Measurements from ENCODE around the gene WDR75. TPM values are rescaled to one million over a fixed set of nuclear protein-coding genes. Genes with fewer than 3 reads are reported as not detected.

The WDR75 gene
- total RNA-seq, 1 donor from 2014 or later: 90.7 TPM

DNA sequence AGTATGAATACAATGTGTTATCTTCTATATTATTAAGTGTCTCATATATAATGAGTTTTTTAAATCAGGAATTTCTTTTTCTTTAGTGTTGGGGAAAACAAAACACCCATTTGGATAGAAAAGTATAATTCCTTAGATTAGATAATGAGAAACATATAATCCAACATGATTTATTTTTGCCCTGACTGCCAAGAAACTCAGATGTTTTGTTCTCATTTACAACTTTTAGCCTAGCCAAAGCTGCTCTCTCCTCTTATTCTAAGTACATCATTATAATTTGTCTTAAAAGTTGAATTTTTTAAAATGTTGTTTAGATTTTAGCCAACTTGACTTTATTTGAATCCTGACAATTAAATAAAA lies 70.7 kb downstream of the WDR75 start:
- intact Hi-C loops (cut with micrococcal nuclease): no loop called here
- no peak for DNase-seq (ENCODE audit: low spot score)
- H3K4me1 Mint-ChIP-seq (ENCODE audit: low read depth): no peaks in the 10 kb centered on the region
- H3K27ac Mint-ChIP-seq: no peak overlapping the region
- H3K4me3 Mint-ChIP-seq (ENCODE audit: low read depth): no peak overlapping the region
- no peaks in the 10 kb centered on the region for H3K9me3 Mint-ChIP-seq
- peaks cover 11% of the 10 kb centered on the region for H3K27me3 Mint-ChIP-seq (ENCODE audit: low read depth)
- no peaks in the 10 kb centered on the region for H3K36me3 Mint-ChIP-seq (ENCODE audit: low read depth)

DNA sequence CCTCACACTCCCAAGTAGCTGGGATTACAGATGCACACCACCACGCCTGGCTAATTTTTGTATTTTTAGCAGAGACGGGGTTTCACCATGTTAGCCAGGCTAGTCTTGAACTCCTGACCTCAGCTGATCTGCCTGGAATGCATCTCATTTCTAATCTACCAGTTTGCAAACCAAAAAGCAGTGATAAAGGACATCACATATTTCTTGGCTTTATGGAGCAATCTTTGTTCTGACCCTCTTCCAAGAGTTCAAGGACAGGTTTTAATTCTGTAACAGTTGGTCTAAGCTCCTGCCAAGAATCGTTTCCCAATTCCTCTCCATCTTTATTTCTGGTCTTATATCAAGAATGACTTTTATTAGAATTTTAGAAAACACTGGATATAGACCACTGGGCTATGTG lies 71.6 kb downstream of the WDR75 start:
- intact Hi-C loops (cut with micrococcal nuclease): no loop called here
- Mint-ChIP-seq H3K4me1 (ENCODE audit: low read depth) (no peaks in the 10 kb centered on the region), H3K27ac (no peak overlapping the region), H3K9me3 (peaks cover 4% of the 10 kb centered on the region), H3K27me3 (ENCODE audit: low read depth) (peaks cover 11% of the 10 kb centered on the region), H3K36me3 (ENCODE audit: low read depth) (no peaks in the 10 kb centered on the region), H3K4me3 (ENCODE audit: low read depth) (no peak overlapping the region)
- DNase-seq (ENCODE audit: low spot score): no peak

DNA sequence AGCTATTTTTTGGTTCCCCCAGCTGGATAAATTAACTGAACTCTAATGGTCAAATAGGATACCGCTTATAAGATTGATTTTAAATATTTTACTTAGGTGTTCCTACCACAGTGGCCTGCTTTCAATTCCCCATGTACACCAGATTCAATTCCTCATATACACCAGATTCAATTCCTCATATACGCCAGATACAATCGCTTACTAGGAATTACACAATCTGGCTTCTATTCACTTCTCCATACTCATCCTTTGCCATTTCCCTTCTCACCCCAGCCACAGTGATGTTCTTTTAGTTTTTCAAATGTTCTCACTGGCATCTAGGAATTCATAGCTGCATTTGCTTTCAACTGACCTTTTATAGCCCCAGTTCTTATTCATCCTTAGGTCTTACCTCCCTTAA lies 72.8 kb downstream of the WDR75 start:
- intact Hi-C loops (cut with micrococcal nuclease): no loop called here
- DNase-seq (ENCODE audit: low spot score): no peak
- Mint-ChIP-seq H3K27ac (no peak overlapping the region), H3K4me1 (ENCODE audit: low read depth) (no peaks in the 10 kb centered on the region), H3K27me3 (ENCODE audit: low read depth) (peaks cover 11% of the 10 kb centered on the region), H3K9me3 (peaks cover 4% of the 10 kb centered on the region), H3K4me3 (ENCODE audit: low read depth) (no peak overlapping the region), H3K36me3 (ENCODE audit: low read depth) (no peaks in the 10 kb centered on the region)

DNA sequence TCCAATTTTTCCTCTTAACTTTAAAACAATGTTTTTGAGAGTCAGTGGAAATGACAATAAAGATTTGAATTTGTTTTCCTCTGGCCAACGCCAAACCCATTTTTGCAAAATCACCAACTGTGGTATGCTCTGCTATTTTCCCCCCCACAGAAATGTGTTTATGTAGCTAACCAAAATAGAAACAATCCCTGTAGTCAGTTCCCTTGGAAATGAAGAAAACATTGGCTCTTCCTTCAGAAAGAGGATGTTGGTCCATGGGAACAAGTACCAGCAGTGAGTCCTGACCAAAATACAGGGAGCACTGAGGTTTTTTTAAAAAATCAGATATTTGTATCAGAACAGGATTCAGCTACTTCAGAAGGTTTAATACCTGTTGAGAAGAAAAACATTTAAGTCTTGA lies 74.0 kb downstream of the WDR75 start:
- no peaks in the 10 kb centered on the region for H3K4me1 Mint-ChIP-seq (ENCODE audit: low read depth)
- peaks cover 11% of the 10 kb centered on the region for H3K27me3 Mint-ChIP-seq (ENCODE audit: low read depth)
- no peaks in the 10 kb centered on the region for H3K36me3 Mint-ChIP-seq (ENCODE audit: low read depth)
- peaks cover 4% of the 10 kb centered on the region for H3K9me3 Mint-ChIP-seq
- H3K27ac Mint-ChIP-seq: no peak overlapping the region
- DNase-seq (ENCODE audit: low spot score): no peak
- H3K4me3 Mint-ChIP-seq (ENCODE audit: low read depth): no peak overlapping the region
- intact Hi-C loops (cut with micrococcal nuclease): no loop called here

DNA sequence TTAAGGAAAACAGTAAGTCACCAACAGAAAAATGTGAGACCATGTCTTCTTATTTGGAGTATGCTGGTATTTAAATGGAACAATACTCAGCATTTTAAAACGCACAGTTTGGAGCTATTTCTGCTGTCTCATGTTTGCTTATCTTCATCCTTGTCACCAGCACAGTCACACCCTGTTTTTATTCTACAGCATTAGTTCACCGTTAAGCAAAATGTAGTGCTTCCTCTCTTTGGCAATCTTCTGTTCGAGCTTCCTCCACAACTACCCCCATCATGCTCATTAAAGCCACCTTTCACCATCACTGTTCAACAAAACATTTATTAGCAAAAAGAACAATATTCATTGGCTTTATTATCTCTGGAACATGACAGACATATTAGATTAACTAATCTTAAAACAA lies 75.3 kb downstream of the WDR75 start:
- Mint-ChIP-seq H3K4me3 (ENCODE audit: low read depth) (no peak overlapping the region), H3K27ac (no peak overlapping the region), H3K36me3 (ENCODE audit: low read depth) (no peaks in the 10 kb centered on the region), H3K27me3 (ENCODE audit: low read depth) (peaks cover 11% of the 10 kb centered on the region), H3K9me3 (peaks cover 4% of the 10 kb centered on the region), H3K4me1 (ENCODE audit: low read depth) (no peaks in the 10 kb centered on the region)
- DNase-seq (ENCODE audit: low spot score): no peak
- intact Hi-C loops (cut with micrococcal nuclease): no loop called here

DNA sequence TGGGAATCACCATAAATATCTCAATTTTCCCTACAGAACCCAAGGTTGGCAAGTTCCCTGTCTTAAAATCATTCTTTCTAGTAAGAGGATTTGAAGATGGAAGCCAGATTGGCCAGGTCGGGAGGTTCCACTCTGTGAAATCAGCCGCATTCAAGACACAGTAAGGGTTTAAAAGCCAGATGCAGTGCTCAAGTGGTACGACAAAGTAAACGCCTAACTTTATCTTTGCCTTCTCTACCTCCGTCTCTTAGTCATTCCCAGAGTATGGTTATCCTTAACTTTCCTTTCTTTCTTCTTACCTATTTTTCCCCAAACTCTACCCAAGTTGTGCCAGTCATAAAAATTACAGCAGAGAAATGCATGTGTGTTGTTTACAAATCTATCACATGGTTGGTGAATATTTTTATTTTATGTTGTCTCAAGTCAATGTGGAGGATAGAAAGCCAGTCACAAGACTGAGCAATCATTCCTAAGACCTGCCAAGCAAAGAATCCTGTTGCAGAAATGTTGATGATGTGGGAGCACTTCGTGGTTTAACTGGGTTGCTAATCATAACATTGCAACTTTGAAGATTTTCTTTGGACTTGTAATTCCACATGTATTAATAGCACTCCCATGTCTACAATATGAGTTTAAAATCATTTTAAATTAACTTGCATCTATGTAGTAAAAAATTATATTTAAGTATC lies 76.7 kb downstream of the WDR75 start:
- Mint-ChIP-seq H3K9me3 (peaks cover 4% of the 10 kb centered on the region), H3K27me3 (ENCODE audit: low read depth) (peaks cover 11% of the 10 kb centered on the region), H3K27ac (no peak overlapping the region), H3K4me3 (ENCODE audit: low read depth) (no peak overlapping the region), H3K4me1 (ENCODE audit: low read depth) (no peaks in the 10 kb centered on the region), H3K36me3 (ENCODE audit: low read depth) (no peaks in the 10 kb centered on the region)
- no peak for DNase-seq (ENCODE audit: low spot score)
- intact Hi-C loops (cut with micrococcal nuclease): no loop called here

DNA sequence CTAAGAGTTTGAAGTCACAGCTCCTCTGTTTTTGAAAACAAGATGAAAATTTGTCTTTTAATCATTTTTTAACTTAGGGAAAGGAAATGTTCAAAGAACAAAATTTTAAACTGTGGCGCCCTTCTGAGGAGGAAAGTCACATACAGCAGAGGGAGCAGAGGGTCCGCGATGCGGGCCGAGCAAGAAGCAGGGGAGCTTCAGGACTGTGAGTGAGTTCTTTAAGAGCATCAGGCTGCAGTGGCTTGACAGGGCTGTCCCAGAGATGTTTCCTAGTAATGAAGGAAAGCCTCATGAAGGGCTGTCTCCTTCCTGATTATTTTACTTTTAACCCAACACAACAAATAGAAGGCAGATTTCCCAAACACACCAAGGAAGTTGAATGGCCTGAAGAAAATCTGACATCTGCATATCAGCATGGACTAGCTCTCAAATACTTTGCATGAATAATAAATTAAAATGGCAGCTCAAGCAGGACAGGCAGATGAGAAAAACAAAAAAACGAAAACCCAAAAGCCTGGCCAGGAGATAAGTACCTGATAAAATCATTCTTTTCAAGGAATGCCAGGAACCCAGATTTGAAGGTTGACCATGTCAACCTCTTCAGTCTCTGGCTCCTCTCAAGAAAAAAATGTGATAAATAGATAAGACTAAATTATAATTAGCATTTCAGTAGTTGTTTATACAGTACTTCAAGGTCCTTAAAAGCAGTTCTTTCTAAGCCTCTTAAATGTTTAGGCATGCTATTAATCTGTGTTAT lies 78.5 kb downstream of the WDR75 start:
- no peak for DNase-seq (ENCODE audit: low spot score)
- Mint-ChIP-seq H3K27me3 (ENCODE audit: low read depth) (peaks cover 2% of the 10 kb centered on the region), H3K36me3 (ENCODE audit: low read depth) (no peaks in the 10 kb centered on the region), H3K9me3 (peaks cover 4% of the 10 kb centered on the region), H3K27ac (no peak overlapping the region), H3K4me1 (ENCODE audit: low read depth) (no peaks in the 10 kb centered on the region), H3K4me3 (ENCODE audit: low read depth) (no peak overlapping the region)
- intact Hi-C loops (cut with micrococcal nuclease): no loop called here

DNA sequence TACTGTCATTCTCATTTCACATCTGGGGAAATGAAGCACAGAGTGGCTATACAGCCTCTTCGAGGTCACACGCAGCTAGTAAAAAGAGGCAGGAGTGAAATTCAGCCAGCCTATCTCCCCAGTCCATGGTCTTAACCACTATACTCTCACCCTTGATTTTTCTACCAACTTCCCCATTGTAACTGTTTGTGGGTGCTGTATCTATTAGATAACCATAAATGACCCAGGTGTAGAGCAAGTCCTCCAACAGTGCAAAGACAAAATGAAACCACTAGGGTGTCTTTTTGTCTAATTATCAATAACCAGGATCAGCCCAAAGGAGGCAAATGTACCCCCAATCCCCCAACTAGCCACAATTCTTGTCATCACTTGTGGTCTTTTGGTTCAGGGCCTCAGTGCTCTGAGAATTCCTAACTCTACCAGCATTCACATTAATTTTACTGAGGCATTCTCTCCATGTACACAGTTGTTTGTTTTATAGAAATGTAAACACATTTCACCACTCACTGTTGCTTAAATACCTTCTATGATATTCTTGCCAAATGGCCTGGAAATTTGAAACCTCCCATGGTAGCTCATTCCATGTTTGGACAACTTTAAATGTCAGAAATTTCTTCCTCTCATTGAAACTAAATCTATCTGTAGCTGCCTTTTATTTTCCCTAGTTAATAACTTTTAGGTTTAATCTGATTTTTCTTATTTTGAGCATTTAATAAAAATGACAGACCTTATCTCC lies 80.6 kb downstream of the WDR75 start:
- Mint-ChIP-seq H3K27me3 (ENCODE audit: low read depth) (no peaks in the 10 kb centered on the region), H3K36me3 (ENCODE audit: low read depth) (no peaks in the 10 kb centered on the region), H3K4me1 (ENCODE audit: low read depth) (no peaks in the 10 kb centered on the region), H3K9me3 (peaks cover 4% of the 10 kb centered on the region), H3K27ac (no peak overlapping the region), H3K4me3 (ENCODE audit: low read depth) (no peak overlapping the region)
- DNase-seq (ENCODE audit: low spot score): no peak
- intact Hi-C loops (cut with micrococcal nuclease): no loop called here

DNA sequence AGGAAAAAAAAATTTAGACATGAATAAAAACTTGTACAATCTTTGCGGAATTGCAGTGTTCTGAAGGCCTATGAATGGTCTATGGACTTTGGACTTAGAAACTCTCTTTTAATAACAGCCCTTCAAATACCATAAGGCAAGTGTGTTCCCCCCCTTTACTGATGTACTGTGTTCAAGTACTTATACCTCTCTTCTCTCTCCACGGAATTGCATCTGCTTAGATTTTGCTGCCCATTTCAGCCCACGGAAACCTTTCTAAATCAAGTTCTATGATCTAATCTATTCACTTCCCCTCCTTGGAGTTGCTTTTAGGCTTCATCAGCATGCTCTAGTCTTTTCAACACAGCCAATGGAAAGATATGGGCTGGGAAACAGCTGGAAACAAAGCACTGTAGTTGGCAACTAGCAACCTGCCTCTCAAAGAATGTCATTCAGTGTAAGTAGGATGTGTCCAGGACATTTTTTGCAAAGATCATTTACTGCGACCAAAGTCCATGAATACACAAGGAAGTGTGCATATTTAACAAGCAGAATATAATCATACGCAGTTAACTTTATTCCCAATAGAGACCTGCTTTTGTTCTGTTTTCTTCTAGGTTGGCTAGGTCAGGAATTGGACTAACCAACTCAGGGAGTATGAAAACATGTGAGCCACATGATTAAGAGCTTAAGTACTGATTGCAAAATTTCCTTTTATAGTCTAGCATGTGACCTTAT lies 81.3 kb downstream of the WDR75 start:
- Mint-ChIP-seq H3K4me1 (ENCODE audit: low read depth) (no peaks in the 10 kb centered on the region), H3K27me3 (ENCODE audit: low read depth) (no peaks in the 10 kb centered on the region), H3K9me3 (no peaks in the 10 kb centered on the region), H3K27ac (no peak overlapping the region), H3K36me3 (ENCODE audit: low read depth) (no peaks in the 10 kb centered on the region), H3K4me3 (ENCODE audit: low read depth) (no peak overlapping the region)
- no peak for DNase-seq (ENCODE audit: low spot score)
- intact Hi-C loops (cut with micrococcal nuclease): no loop called here

DNA sequence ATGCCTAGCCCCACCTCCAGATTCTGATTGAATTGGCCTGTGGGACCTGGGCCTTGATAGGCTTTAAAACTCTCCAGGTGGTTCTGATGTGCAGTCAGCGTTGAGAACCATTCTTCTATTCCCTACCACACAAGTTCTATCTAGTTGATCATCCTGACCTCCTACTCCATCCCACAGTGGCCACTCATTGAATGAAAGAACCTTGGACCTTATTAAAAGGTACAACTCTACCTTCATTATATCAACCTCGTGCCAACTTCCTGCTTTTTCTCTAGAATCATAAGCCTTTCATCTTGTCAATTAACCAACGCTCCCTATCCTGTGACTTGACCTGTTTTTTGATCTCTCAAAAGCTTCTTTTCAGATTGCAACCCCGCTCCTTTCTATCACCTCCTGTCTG lies 83.5 kb downstream of the WDR75 start:
- DNase-seq (ENCODE audit: low spot score): no peak
- H3K9me3 Mint-ChIP-seq: no peaks in the 10 kb centered on the region
- H3K4me1 Mint-ChIP-seq (ENCODE audit: low read depth): no peaks in the 10 kb centered on the region
- H3K36me3 Mint-ChIP-seq (ENCODE audit: low read depth): no peaks in the 10 kb centered on the region
- no peaks in the 10 kb centered on the region for H3K27me3 Mint-ChIP-seq (ENCODE audit: low read depth)
- intact Hi-C loops (cut with micrococcal nuclease): no loop called here
- no peak overlapping the region for H3K27ac Mint-ChIP-seq
- H3K4me3 Mint-ChIP-seq (ENCODE audit: low read depth): no peak overlapping the region
